ENCODE results near the gene MAN2A2. TPM values are rescaled to one million over a fixed set of nuclear protein-coding genes. Genes with fewer than 3 reads are reported as not detected.
"Not testable (repeated sequence)": the region's sequence is repeated elsewhere in the genome, so short reads cannot be mapped to it uniquely, and the experiment has no call there.

Gene MAN2A2
- total and polyA plus RNA-seq, 2 of the 8 experiments (the other 6 are each of a cell fraction or from before 2014, with no cell fraction given), result 23.1 to 29.7 TPM

DNA sequence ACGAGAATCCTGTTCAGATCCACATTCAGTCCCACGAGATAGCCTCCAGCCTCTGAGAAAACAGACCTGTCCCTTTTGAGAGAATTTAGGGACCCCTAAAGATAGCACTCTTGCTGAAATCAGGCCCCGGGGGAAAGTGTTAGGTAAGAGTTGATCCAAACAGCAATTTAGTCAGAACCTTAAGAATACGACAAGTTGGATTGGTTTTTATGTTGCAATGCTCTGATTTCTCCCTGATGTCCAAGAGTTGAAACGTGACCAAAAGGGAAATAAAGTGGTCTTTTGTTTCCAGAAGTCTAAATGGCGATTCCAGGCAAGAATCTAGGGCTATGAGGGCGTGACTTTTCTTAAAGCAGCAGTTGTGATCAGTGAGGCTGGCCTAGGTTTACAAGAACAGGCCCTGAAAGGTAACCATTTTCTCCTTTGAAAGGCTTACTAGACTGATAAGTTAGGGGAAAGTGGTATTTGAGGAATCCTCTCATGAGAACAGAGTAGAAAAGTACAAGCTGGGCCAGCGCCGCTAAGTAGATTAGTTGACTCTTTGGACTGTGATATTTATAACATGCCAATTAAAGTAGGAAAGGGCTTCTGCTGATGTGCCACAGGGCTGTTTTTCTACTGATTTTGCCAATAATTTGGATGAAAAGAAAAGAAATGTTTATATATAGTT lies 4.9 kb downstream of the MAN2A2 start (continued):
- TF ChIP-seq SIRT6 (IDR thresholded peaks at IDR 0.05; ENCODE audit: low read length) (no peak), EZH2 (IDR thresholded peaks at IDR 0.05; ENCODE audit: low read depth, low read length, severe bottlenecking) (no peak), KDM5A (IDR thresholded peaks at IDR 0.05; ENCODE audit: low read length) (no peak)

DNA sequence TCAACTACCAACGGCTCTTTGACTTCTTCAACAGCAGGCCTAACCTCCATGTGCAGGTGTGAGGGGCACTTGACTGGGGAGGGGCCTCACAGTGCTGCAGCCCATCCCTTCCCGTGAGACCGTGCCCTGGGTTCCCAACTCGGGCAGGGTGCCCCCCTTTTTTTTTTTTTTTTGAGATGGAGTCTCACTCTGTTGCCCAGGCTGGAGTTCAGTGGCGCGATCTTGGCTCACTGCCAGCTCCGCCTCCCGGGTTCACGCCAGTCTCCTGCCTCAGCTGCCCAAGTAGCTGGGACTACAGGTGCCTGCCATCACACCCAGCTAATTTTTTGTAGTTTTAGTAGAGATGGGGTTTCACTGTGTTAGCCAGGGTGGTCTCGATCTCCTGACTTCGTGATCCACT lies 6.3 kb downstream of the MAN2A2 start:
- H2BK15ac ChIP-seq (ENCODE audit: low read length); H4K5ac ChIP-seq (ENCODE audit: insufficient read length, low read depth, low read length); H3K27ac ChIP-seq (ENCODE audit: low read depth, low read length); DNase-seq (ENCODE audit: low read depth in 1 of 2, low spot score in 2 of 2); H3K14ac ChIP-seq (ENCODE audit: insufficient read length); H3K4ac ChIP-seq (replicated peaks; ENCODE audit: insufficient read length, low read depth, low read length); H3K4me1 ChIP-seq (replicated peaks in 1 of 4; ENCODE audit: control insufficient read depth in 3 of 4, insufficient read depth in 4 of 4, low read length in 3 of 4); FAIRE-seq; H4K20me1 ChIP-seq (replicated peaks in 1 of 2; ENCODE audit: control insufficient read depth in 1 of 2, insufficient read depth in 2 of 2, low read length in 2 of 2); H3K36me3 ChIP-seq (ENCODE audit: control insufficient read depth in 2 of 4, insufficient read depth in 4 of 4, low read length in 3 of 4); H3K27me3 ChIP-seq (replicated peaks in 1 of 4; ENCODE audit: control insufficient read depth in 3 of 4, extremely low read depth in 1 of 4, insufficient read depth in 3 of 4, low read length in 3 of 4); H2AK5ac ChIP-seq (ENCODE audit: low read depth, low read length); H2BK20ac ChIP-seq (ENCODE audit: low read length); H3K4me3 ChIP-seq (ENCODE audit: extremely low read depth in 1 of 4, insufficient read depth in 2 of 4, low read depth in 3 of 4, low read length in 4 of 4); H3K4me2 ChIP-seq (ENCODE audit: insufficient read depth in 1 of 2, low read depth in 2 of 2, low read length in 2 of 2); H3K23ac ChIP-seq (ENCODE audit: insufficient read length); POLR2A ChIA-PET (ENCODE audit: partially characterized antibody); H2AFZ ChIP-seq (ENCODE audit: low read length); H3K79me1 ChIP-seq (ENCODE audit: low read depth, low read length); H4K8ac ChIP-seq (ENCODE audit: extremely low read depth, insufficient read depth, low read length); H3K9ac ChIP-seq (replicated peaks in 1 of 4; ENCODE audit: extremely low read depth in 1 of 4, low read depth in 3 of 4, low read length in 3 of 4); H3K79me2 ChIP-seq (ENCODE audit: control insufficient read depth in 1 of 2, insufficient read depth in 2 of 2, low read length in 2 of 2); H3K56ac ChIP-seq (replicated peaks; ENCODE audit: insufficient read length, low read depth, low read length); H3K23me2 ChIP-seq (ENCODE audit: low read depth, low read length); H3K9me3 ChIP-seq (ENCODE audit: insufficient read depth in 2 of 2, low read depth in 1 of 2, low read length in 1 of 2); H3K18ac ChIP-seq (ENCODE audit: extremely low read depth, low read length); H4K91ac ChIP-seq (replicated peaks; ENCODE audit: insufficient read length, low read length); H2BK12ac ChIP-seq (ENCODE audit: low read depth, low read length); H2BK5ac ChIP-seq (ENCODE audit: low read depth, low read length); H2BK120ac ChIP-seq (replicated peaks; ENCODE audit: low read depth, low read length): not testable (repeated sequence)
- 90% methylated on average over 9 of the region's 11 CpGs; no CpG with 5 or more reads in 1 of the 2 experiments for WGBS, 2 experiments (ENCODE audit: extremely low coverage in 1 of 2, insufficient coverage in 1 of 2, insufficient read length in 1 of 2, insufficient replicate concordance in 2 of 2, low coverage in 1 of 2, low lambda C conversion rate in 2 of 2, missing lambda C conversion rate in 1 of 2)
- CTCF ChIA-PET (ENCODE audit: partially characterized antibody), result interaction anchor here (11.2 kb wide), 1 partner anchor 23 kb away, joined by 187 read pairs; the partner anchor contains the start of genes HDDC3 and UNC45A
